GM20431 (cell line): ENCODE results near the gene CDK10.
"Not testable (repeated sequence)": the region's sequence is repeated elsewhere in the genome, so short reads cannot be mapped to it uniquely, and the experiment has no call there.

ENCODE experiments used
- in situ Hi-C: fragments of 300-500 bp; cut with MseI, MboI; formaldehyde crosslinking; loops from one replicate; pipeline ENCODE4 v1.15.0; 2020; ENCODE audit warnings: low sequenced_read_pairs; ENCODE audit not compliant: unreplicated experiment

The CDK10 gene

GRCh38 chr16:89693931-89694783 lies 7.7 kb downstream of the CDK10 start:
- in situ Hi-C loops = no loop called here

- in situ Hi-C loops = not testable (repeated sequence)
These were observed 8.2 kb downstream of the CDK10 start for GRCh38 chr16:89694784-89695085.

GRCh38 chr16:89695086-89695874 lies 8.8 kb downstream of the CDK10 start:
- in situ Hi-C loops = no loop called here

- in situ Hi-C loops = no loop called here
These were observed 9.6 kb downstream of the CDK10 start for GRCh38 chr16:89695875-89696669.

GRCh38 chr16:89696670-89697128 lies 10.2 kb downstream of the CDK10 start:
- in situ Hi-C loops = no loop called here

- in situ Hi-C loops = no loop called here
These were observed 10.7 kb downstream of the CDK10 start for GRCh38 chr16:89697161-89697615.

GRCh38 chr16:89697616-89698331 lies 11.3 kb downstream of the CDK10 start:
- in situ Hi-C loops = no loop called here

GRCh38 chr16:89698717-89699116 lies 12.2 kb downstream of the CDK10 start:
- in situ Hi-C loops = not testable (repeated sequence)

GRCh38 chr16:89699629-89700099 lies 13.2 kb downstream of the CDK10 start:
- in situ Hi-C loops = not testable (repeated sequence)

GRCh38 chr16:89700100-89700648 lies 13.7 kb downstream of the CDK10 start:
- in situ Hi-C loops = no loop called here

- in situ Hi-C loops = no loop called here
These were observed 14.3 kb downstream of the CDK10 start for GRCh38 chr16:89700649-89701424.

GRCh38 chr16:89701425-89702406 lies 15.2 kb downstream of the CDK10 start, which contains the start of gene SPATA2L:
Gene SPATA2L, minus strand, starts transcription at chr16:89701705. Its CDS starts 473 bp downstream, at chr16:89701232.
- in situ Hi-C loops = no loop called here

- in situ Hi-C loops = no loop called here
These were observed 17.8 kb downstream of the CDK10 start for GRCh38 chr16:89704281-89704680.

- in situ Hi-C loops = no loop called here
These were observed 18.5 kb downstream of the CDK10 start for GRCh38 chr16:89705006-89705405.

GRCh38 chr16:89706518-89707260 lies 20.2 kb downstream of the CDK10 start:
- in situ Hi-C loops = no loop called here

- in situ Hi-C loops = no loop called here
These were observed 21.2 kb downstream of the CDK10 start for GRCh38 chr16:89707695-89708094.

GRCh38 chr16:89708481-89708931 lies 22.0 kb downstream of the CDK10 start:
- in situ Hi-C loops = no loop called here
